HEK293 (cell line): ENCODE measurements around the gene SPIC.

ENCODE experiments used
- CTCF ChIA-PET: fragments of 350-600 bp; formaldehyde crosslinking; extraction: SDS; loops from one replicate; lab custom pipeline; 2021; ENCODE audit warnings: antibody characterized with exemption; lab: Yijun Ruan, JAX
- POLR2A ChIA-PET: fragments of 300-600 bp; formaldehyde crosslinking; extraction: SDS; loops from one replicate; lab custom pipeline; 2020; ENCODE audit warnings: antibody characterized with exemption, inconsistent platforms; lab: Yijun Ruan, JAX
- H3K27ac ChIP-seq: fragments of 200-500 bp; sonication (Bioruptor generic); 2 replicates; pipeline ENCODE4 v1.5.1; 2014; ENCODE audit warnings: low read depth, low read length, control low read depth, inconsistent platforms; ENCODE audit errors: extremely low read depth
- H3K36me3 ChIP-seq, 2 experiments: fragments of 200-500 bp in 1 of 2; sonication (Bioruptor generic) in 1 of 2; 1 replicate in 1 of 2; 2 replicates in 1 of 2; pipeline ENCODE4 v1.5.1; 2014 to 2017; ENCODE audit warnings: inconsistent platforms in 2 of 2, low read length in 2 of 2; ENCODE audit not compliant: control insufficient read depth in 2 of 2, insufficient read depth in 1 of 2
- H3K4me1 ChIP-seq: fragments of 200-500 bp; sonication (Bioruptor generic); 2 replicates; pipeline ENCODE4 v1.5.1; 2014; ENCODE audit warnings: mild to moderate bottlenecking, low read length, inconsistent platforms; ENCODE audit not compliant: control insufficient read depth, insufficient read depth
- H3K4me3 ChIP-seq: 2 replicates; pipeline ENCODE4 v1.5.1; 2011; ENCODE audit warnings: low read depth, mild to moderate bottlenecking, control low read depth, low read length, moderate library complexity
- H3K9me3 ChIP-seq: fragments of 200-500 bp; sonication (Bioruptor generic); 2 replicates; pipeline ENCODE4 v1.5.1; 2014; ENCODE audit warnings: low read depth, low read length, inconsistent platforms; ENCODE audit not compliant: control insufficient read depth, insufficient read depth
- AEBP2 ChIP-seq: fragments of 450-650 bp; formaldehyde crosslinking; IDR thresholded peaks from 2 replicates; pipeline ENCODE4 v1.5.1; 2016; ENCODE audit warnings: missing biosample characterization, missing genetic modification characterization, borderline replicate concordance
- CTCF ChIP-seq: fragments of 450-650 bp; formaldehyde crosslinking; IDR thresholded peaks from 2 replicates; pipeline ENCODE4 v1.5.1; 2016; ENCODE audit warnings: missing biosample characterization, missing genetic modification characterization
- HOXA7 ChIP-seq: sonication (generic); formaldehyde crosslinking; IDR thresholded peaks from 2 replicates; pipeline ENCODE4 v1.8.1; 2022; ENCODE audit warnings: missing genetic modification reagents, borderline replicate concordance
- YY2 ChIP-seq: fragments of 450-650 bp; formaldehyde crosslinking; IDR thresholded peaks from 2 replicates; pipeline ENCODE4 v1.5.1; 2016; ENCODE audit warnings: missing biosample characterization, missing genetic modification characterization
- ZBTB44 ChIP-seq: fragments of 450-650 bp; IDR thresholded peaks from 2 replicates; pipeline ENCODE4 v1.5.1; 2018; ENCODE audit warnings: missing biosample characterization, mild to moderate bottlenecking, missing genetic modification characterization
- ZBTB8A ChIP-seq: fragments of 450-650 bp; formaldehyde crosslinking; IDR thresholded peaks from 2 replicates; pipeline ENCODE4 v1.5.1; 2016; ENCODE audit warnings: missing biosample characterization, missing genetic modification characterization
- ZNF10 ChIP-seq: fragments of 450-650 bp; formaldehyde crosslinking; IDR thresholded peaks from 2 replicates; pipeline ENCODE4 v1.5.1; 2017; ENCODE audit warnings: missing biosample characterization, missing genetic modification characterization
- ZNF366 ChIP-seq: fragments of 450-650 bp; formaldehyde crosslinking; conservative IDR thresholded peaks from 2 replicates; pipeline ENCODE4 v1.5.1; 2016; ENCODE audit warnings: missing biosample characterization, missing genetic modification characterization
- ZNF423 ChIP-seq: fragments of 450-650 bp; formaldehyde crosslinking; IDR thresholded peaks from 2 replicates; pipeline ENCODE4 v1.5.1; 2016; ENCODE audit warnings: missing biosample characterization, missing genetic modification characterization
- ZNF560 ChIP-seq: fragments of 450-650 bp; formaldehyde crosslinking; IDR thresholded peaks from 2 replicates; pipeline ENCODE4 v1.5.1; 2017; ENCODE audit warnings: missing biosample characterization, missing genetic modification characterization, borderline replicate concordance
- ZNF654 ChIP-seq: fragments of 450-650 bp; formaldehyde crosslinking; IDR thresholded peaks from 2 replicates; pipeline ENCODE4 v1.5.1; 2016; ENCODE audit warnings: low read depth, missing biosample characterization, missing genetic modification characterization
- ZNF658 ChIP-seq: fragments of 450-650 bp; formaldehyde crosslinking; IDR thresholded peaks from 2 replicates; pipeline ENCODE4; 2016; ENCODE audit warnings: missing biosample characterization, missing genetic modification characterization
- ZNF707 ChIP-seq: fragments of 450-650 bp; formaldehyde crosslinking; IDR thresholded peaks from 2 replicates; pipeline ENCODE4 v1.5.1; 2016; ENCODE audit warnings: missing biosample characterization, missing genetic modification characterization
- TF ChIP-seq, protein P1 (sequence below): fragments of 450-650 bp; formaldehyde crosslinking; IDR thresholded peaks from 2 replicates; pipeline ENCODE4 v1.5.1; 2016; ENCODE audit warnings: missing biosample characterization, missing genetic modification characterization
- TF ChIP-seq, protein P2 (sequence below): fragments of 450-650 bp; formaldehyde crosslinking; IDR thresholded peaks from 2 replicates; pipeline ENCODE4 v1.5.1; 2016; ENCODE audit warnings: missing biosample characterization, missing genetic modification characterization
- TF ChIP-seq, protein P3 (sequence below): fragments of 450-650 bp; formaldehyde crosslinking; IDR thresholded peaks from 2 replicates; pipeline ENCODE4 v1.5.1; 2017; ENCODE audit warnings: missing biosample characterization, missing genetic modification characterization
- TF ChIP-seq, protein P4 (sequence below): fragments of 450-650 bp; formaldehyde crosslinking; IDR thresholded peaks from 2 replicates; pipeline ENCODE4 v1.5.1; 2016; ENCODE audit warnings: missing biosample characterization, missing genetic modification characterization
- TF ChIP-seq, protein P5 (sequence below): fragments of 450-650 bp; formaldehyde crosslinking; IDR thresholded peaks from 2 replicates; pipeline ENCODE4 v1.5.1; 2016; ENCODE audit warnings: missing biosample characterization, missing genetic modification characterization

The SPIC gene

GRCh38 chr12:101488469-101488868, 13.3 kb downstream of the SPIC start:
- ChIA-PET CTCF (interaction anchor here (0.7 to 0.9 kb wide), 3 partner anchors 271 to 575 kb away, joined by 3 to 4 read pairs (median 3); no protein-coding TSS in a partner anchor), POLR2A (no interaction called here)
- no peaks in the 10 kb centered on the region for H3K9me3 ChIP-seq
- H3K36me3 ChIP-seq, result no peaks in the 10 kb centered on the region
- H3K4me1 ChIP-seq, result peaks cover 5% of the 10 kb centered on the region; the same call in 1 of the 2 replicates
- H3K27ac ChIP-seq, result no peak overlapping the region
- H3K4me3 ChIP-seq, result no peak overlapping the region
- TF ChIP-seq ZNF658 (tag by site-specific recombination), result no peak
- TF ChIP-seq, protein P1, sequence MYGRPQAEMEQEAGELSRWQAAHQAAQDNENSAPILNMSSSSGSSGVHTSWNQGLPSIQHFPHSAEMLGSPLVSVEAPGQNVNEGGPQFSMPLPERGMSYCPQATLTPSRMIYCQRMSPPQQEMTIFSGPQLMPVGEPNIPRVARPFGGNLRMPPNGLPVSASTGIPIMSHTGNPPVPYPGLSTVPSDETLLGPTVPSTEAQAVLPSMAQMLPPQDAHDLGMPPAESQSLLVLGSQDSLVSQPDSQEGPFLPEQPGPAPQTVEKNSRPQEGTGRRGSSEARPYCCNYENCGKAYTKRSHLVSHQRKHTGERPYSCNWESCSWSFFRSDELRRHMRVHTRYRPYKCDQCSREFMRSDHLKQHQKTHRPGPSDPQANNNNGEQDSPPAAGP, result no peak
- TF ChIP-seq ZBTB44 (tag by site-specific recombination), result no peak

DNA sequence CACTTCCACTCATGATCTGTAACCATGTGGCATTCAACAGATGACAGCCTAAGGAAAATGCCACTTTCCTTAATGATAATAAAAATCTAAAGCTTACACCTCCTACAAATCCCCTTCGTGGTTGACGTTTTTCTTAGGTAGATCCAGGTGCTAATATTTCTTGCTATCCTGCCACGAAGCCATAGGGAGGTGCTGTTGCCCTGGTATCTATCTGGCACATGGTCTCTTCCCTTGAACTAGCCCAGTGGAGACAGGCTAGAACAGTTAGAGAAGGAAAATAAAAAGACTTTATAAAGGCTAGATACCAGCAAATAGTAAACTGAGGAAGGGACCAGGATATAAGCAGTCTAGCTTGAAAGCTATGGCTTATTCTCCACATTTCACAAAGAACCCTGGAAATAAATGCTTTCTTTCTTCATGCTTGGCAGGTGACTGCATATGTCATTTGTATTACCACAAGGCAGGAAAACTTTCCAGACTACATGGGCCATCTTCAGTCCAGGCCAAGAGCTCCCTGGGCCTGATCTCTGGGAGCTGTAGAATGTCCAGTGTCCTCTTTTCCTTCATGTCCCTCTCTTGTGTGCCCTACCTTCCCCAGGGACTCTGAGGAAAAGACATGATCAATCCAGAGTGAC, 15.3 kb downstream of the SPIC start:
- H3K4me1 ChIP-seq, result peaks cover 5% of the 10 kb centered on the region; the same call in 1 of the 2 replicates
- H3K36me3 ChIP-seq, result no peaks in the 10 kb centered on the region
- ChIA-PET POLR2A (no interaction called here), CTCF (interaction anchor here (0.5 to 1.6 kb wide), 15 partner anchors 8 to 348 kb away, joined by 3 to 8 read pairs (median 3); no protein-coding TSS in a partner anchor)
- no peaks in the 10 kb centered on the region for H3K9me3 ChIP-seq
- H3K4me3 ChIP-seq, result no peak overlapping the region
- H3K27ac ChIP-seq, result no peak overlapping the region
- TF ChIP-seq, protein P2, sequence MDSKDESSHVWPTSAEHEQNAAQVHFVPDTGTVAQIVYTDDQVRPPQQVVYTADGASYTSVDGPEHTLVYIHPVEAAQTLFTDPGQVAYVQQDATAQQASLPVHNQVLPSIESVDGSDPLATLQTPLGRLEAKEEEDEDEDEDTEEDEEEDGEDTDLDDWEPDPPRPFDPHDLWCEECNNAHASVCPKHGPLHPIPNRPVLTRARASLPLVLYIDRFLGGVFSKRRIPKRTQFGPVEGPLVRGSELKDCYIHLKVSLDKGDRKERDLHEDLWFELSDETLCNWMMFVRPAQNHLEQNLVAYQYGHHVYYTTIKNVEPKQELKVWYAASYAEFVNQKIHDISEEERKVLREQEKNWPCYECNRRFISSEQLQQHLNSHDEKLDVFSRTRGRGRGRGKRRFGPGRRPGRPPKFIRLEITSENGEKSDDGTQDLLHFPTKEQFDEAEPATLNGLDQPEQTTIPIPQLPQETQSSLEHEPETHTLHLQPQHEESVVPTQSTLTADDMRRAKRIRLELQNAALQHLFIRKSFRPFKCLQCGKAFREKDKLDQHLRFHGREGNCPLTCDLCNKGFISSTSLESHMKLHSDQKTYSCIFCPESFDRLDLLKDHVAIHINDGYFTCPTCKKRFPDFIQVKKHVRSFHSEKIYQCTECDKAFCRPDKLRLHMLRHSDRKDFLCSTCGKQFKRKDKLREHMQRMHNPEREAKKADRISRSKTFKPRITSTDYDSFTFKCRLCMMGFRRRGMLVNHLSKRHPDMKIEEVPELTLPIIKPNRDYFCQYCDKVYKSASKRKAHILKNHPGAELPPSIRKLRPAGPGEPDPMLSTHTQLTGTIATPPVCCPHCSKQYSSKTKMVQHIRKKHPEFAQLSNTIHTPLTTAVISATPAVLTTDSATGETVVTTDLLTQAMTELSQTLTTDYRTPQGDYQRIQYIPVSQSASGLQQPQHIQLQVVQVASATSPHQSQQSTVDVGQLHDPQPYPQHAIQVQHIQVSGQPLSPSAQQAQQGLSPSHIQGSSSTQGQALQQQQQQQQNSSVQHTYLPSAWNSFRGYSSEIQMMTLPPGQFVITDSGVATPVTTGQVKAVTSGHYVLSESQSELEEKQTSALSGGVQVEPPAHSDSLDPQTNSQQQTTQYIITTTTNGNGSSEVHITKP (tag by site-specific recombination), result 0 out of 2 replicates have a peak, but pooled peaks have one; percentile 9
- TF ChIP-seq ZNF654 (tag by site-specific recombination) (peak; percentile 76), ZNF366 (tag by site-specific recombination) (no peak), ZNF10 (no peak), YY2 (tag by site-specific recombination) (no peak), ZBTB8A (tag by site-specific recombination) (no peak), AEBP2 (no peak), ZNF560 (tag by site-specific recombination) (no peak), ZNF707 (tag by site-specific recombination) (no peak), CTCF (tag by site-specific recombination) (peak; percentile 47; the same call in 1 of the 2 replicates), HOXA7 (CRISPR knock-in tag) (no peak), ZNF423 (tag by site-specific recombination) (no peak)
- TF ChIP-seq, protein P3, sequence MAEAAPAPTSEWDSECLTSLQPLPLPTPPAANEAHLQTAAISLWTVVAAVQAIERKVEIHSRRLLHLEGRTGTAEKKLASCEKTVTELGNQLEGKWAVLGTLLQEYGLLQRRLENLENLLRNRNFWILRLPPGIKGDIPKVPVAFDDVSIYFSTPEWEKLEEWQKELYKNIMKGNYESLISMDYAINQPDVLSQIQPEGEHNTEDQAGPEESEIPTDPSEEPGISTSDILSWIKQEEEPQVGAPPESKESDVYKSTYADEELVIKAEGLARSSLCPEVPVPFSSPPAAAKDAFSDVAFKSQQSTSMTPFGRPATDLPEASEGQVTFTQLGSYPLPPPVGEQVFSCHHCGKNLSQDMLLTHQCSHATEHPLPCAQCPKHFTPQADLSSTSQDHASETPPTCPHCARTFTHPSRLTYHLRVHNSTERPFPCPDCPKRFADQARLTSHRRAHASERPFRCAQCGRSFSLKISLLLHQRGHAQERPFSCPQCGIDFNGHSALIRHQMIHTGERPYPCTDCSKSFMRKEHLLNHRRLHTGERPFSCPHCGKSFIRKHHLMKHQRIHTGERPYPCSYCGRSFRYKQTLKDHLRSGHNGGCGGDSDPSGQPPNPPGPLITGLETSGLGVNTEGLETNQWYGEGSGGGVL (tag by site-specific recombination), result no peak
- TF ChIP-seq, protein P4, sequence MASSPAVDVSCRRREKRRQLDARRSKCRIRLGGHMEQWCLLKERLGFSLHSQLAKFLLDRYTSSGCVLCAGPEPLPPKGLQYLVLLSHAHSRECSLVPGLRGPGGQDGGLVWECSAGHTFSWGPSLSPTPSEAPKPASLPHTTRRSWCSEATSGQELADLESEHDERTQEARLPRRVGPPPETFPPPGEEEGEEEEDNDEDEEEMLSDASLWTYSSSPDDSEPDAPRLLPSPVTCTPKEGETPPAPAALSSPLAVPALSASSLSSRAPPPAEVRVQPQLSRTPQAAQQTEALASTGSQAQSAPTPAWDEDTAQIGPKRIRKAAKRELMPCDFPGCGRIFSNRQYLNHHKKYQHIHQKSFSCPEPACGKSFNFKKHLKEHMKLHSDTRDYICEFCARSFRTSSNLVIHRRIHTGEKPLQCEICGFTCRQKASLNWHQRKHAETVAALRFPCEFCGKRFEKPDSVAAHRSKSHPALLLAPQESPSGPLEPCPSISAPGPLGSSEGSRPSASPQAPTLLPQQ (tag by site-specific recombination), result no peak
- TF ChIP-seq, protein P5, sequence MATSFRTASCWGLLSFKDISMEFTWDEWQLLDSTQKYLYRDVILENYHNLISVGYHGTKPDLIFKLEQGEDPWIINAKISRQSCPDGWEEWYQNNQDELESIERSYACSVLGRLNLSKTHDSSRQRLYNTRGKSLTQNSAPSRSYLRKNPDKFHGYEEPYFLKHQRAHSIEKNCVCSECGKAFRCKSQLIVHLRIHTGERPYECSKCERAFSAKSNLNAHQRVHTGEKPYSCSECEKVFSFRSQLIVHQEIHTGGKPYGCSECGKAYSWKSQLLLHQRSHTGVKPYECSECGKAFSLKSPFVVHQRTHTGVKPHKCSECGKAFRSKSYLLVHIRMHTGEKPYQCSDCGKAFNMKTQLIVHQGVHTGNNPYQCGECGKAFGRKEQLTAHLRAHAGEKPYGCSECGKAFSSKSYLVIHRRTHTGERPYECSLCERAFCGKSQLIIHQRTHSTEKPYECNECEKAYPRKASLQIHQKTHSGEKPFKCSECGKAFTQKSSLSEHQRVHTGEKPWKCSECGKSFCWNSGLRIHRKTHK (tag by site-specific recombination), result no peak
